Body of pancreas (tissue), 4 donors: ENCODE data around the gene PLLP. TPM values are rescaled to one million over a fixed set of nuclear protein-coding genes. Genes with fewer than 3 reads are reported as not detected.

ENCODE experiments used
- ATAC-seq: fragments of 150-250 bp; one replicate; pipeline ENCODE4 v1.9.1; 2016
- DNase-seq, 4 donors: peaks; one replicate each; pipeline ENCODE4 v3.0.0-alpha.2; 2019
- H3K27ac ChIP-seq, 4 donors: fragments of 200-600 bp; sonication (generic); 1 replicate in 3 of 4; 2 replicates in 1 of 4; pipeline versions ENCODE4 v1.5.1 to v1.6.1; 2016 to 2019; ENCODE audit warnings: mild to moderate bottlenecking in 1 of 4, mixed read lengths in 1 of 4, moderate library complexity in 1 of 4
- H3K27me3 ChIP-seq, 2 donors: fragments of 200-600 bp; sonication (generic); one replicate each; pipeline ENCODE4 v1.6.0; 2016; ENCODE audit warnings: mild to moderate bottlenecking in 1 of 2
- H3K36me3 ChIP-seq, 2 donors: fragments of 200-600 bp; sonication (generic); replicated peaks in 1 of 2; 2 replicates each; pipeline ENCODE4 v1.5.1; 2016; ENCODE audit warnings: low read depth in 2 of 2; ENCODE audit not compliant: insufficient read depth in 1 of 2
- H3K4me1 ChIP-seq: fragments of 200-600 bp; sonication (generic); one replicate; pipeline ENCODE4 v1.6.0; 2016
- H3K4me3 ChIP-seq, 2 donors: fragments of 200-600 bp; sonication (generic); 1 replicate in 1 of 2; 2 replicates in 1 of 2; pipeline ENCODE4 v1.5.1; 2016 to 2019
- H3K9me3 ChIP-seq, 3 donors: fragments of 200-600 bp; sonication (generic); 1 replicate in 2 of 3; 2 replicates in 1 of 3; pipeline ENCODE4 v1.5.1; 2016
- POLR2A ChIP-seq, 3 donors: fragments of 450-650 bp; IDR thresholded peaks; one replicate each; pipeline ENCODE4 v1.6.1; 2016; ENCODE audit warnings: antibody characterized with exemption in 3 of 3, mild to moderate bottlenecking in 2 of 3
- WGBS, 2 donors: methylation state at CpG; one replicate each; pipeline ENCODE4 v1.1.5; 2017; 5-methylcytosine and 5-hydroxymethylcytosine counted together
- intact Hi-C: fragments of 100-400 bp; cut with DNase I; formaldehyde crosslinking; loops from one replicate; pipeline ENCODE4 v1.15.1; 2023
- total RNA-seq, 2 donors: library from RNA; depleted of rRNA; stranded (reverse); fragments of >200 nt; gene quantifications; one replicate each; pipeline ENCODE4 v1.1.0, GENCODE V29; 2016
- TF ChIP-seq, protein P1 (sequence below), 7 experiments: fragments of 450-650 bp in 4 of 7; fragments of 200-600 bp in 3 of 7; sonication (generic) in 3 of 7; IDR thresholded peaks; one replicate each; pipeline ENCODE4 v1.5.1; 2016 to 2019; ENCODE audit warnings: antibody characterized with exemption in 7 of 7

PLLP gene
- total RNA-seq, 2 donors from 2014 or later: 32.9 to 43.2 TPM

DNA sequence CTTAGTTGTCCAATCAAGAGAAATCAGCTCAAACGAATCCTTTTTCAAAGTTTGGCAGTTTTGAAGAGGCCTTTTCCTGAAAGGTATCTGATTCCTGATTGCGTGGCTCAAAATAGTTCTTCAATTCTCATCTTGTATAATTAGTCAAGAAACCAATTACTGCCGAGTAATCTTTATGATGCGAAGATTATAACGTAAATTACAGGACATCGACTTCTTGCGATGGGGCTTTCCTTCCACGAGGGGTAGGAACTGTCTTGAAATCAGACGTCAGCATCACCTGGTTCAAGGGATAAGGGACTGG lies 40.1 kb downstream of the PLLP start:
- DNase-seq: no peak
- intact Hi-C loops: no loop called here
- TF ChIP-seq, protein P1, sequence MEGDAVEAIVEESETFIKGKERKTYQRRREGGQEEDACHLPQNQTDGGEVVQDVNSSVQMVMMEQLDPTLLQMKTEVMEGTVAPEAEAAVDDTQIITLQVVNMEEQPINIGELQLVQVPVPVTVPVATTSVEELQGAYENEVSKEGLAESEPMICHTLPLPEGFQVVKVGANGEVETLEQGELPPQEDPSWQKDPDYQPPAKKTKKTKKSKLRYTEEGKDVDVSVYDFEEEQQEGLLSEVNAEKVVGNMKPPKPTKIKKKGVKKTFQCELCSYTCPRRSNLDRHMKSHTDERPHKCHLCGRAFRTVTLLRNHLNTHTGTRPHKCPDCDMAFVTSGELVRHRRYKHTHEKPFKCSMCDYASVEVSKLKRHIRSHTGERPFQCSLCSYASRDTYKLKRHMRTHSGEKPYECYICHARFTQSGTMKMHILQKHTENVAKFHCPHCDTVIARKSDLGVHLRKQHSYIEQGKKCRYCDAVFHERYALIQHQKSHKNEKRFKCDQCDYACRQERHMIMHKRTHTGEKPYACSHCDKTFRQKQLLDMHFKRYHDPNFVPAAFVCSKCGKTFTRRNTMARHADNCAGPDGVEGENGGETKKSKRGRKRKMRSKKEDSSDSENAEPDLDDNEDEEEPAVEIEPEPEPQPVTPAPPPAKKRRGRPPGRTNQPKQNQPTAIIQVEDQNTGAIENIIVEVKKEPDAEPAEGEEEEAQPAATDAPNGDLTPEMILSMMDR (IDR thresholded peaks at IDR 0.05): no peak
- TF ChIP-seq POLR2A (IDR thresholded peaks at IDR 0.05): no peak
- ATAC-seq: no peak
- no peak overlapping the region for H3K4me3 ChIP-seq
- peaks cover 0 to 13% of the 10 kb centered on the region in 2 donors for H3K36me3 ChIP-seq
- WGBS, 2 donors: 4 to 7% methylated on average over 9 of the region's 9 CpGs
- H3K4me1 ChIP-seq: peaks cover 18% of the 10 kb centered on the region
- H3K27me3 ChIP-seq: no peaks in the 10 kb centered on the region
- no peaks in the 10 kb centered on the region for H3K9me3 ChIP-seq
- H3K27ac ChIP-seq: peak overlapping the region; percentile 81 to 96 (median 94)

DNA sequence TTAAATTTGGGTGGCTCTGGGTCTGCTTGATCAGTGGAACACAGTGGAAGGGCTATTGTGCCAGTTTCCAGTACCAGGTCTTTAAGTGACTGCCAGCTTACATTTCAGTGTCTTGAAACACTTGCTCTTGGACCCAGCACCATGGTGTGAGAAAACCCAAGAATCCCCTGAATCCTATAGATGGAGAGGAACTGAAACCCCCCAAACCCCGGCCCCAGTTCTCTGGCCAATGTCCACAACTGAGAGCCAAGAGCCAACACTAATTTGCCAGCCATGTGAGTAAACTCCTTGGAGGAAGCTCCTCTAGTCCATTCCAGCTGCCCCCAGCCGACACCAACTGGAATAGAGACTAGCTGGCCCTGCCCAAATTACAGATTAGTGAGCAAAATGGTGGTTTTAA lies 41.8 kb downstream of the PLLP start:
- no peak overlapping the region for H3K4me3 ChIP-seq
- H3K9me3 ChIP-seq: no peaks in the 10 kb centered on the region
- no peak for DNase-seq
- H3K27ac ChIP-seq: no peak overlapping the region
- peaks cover 18% of the 10 kb centered on the region for H3K4me1 ChIP-seq
- intact Hi-C loops: no loop called here
- WGBS, 2 donors: 83 to 92% methylated on average over 2 of the region's 2 CpGs
- H3K27me3 ChIP-seq: no peaks in the 10 kb centered on the region
- no peak for ATAC-seq
- peaks cover 0 to 9% of the 10 kb centered on the region in 2 donors for H3K36me3 ChIP-seq
- TF ChIP-seq, protein P1 (IDR thresholded peaks at IDR 0.05): no peak
- TF ChIP-seq POLR2A (IDR thresholded peaks at IDR 0.05): no peak

DNA sequence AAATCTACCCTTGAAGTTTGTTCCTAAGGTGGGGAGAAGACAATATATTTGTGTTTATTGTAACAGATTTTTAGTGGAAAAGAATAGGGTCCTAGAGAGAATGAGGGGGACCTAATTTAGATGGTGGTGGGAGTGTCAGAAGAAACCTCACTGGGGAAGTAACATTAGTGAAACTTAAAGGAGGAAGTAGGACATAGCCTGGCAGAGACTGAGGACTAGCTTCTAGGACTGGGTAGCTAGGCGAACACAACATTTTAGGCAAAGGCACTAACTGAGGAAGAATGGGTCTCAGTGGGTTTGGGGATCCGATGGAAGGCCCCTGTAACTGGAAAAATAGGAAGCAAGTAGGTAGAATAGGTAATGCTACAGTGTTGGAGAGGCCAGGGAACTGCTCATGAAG lies 43.6 kb downstream of the PLLP start:
- Histone ChIP-seq H3K27me3 (no peaks in the 10 kb centered on the region), H3K4me3 (no peak overlapping the region), H3K27ac (no peak overlapping the region), H3K9me3 (no peaks in the 10 kb centered on the region), H3K36me3 (peaks cover 0 to 6% of the 10 kb centered on the region in 2 donors), H3K4me1 (peaks cover 8% of the 10 kb centered on the region)
- TF ChIP-seq, protein P1 (IDR thresholded peaks at IDR 0.05): no peak
- TF ChIP-seq POLR2A (IDR thresholded peaks at IDR 0.05): no peak
- intact Hi-C loops: no loop called here
- ATAC-seq (no peak), DNase-seq (no peak)
- WGBS, 2 donors: 81 to 95% methylated on average over 2 of the region's 2 CpGs

DNA sequence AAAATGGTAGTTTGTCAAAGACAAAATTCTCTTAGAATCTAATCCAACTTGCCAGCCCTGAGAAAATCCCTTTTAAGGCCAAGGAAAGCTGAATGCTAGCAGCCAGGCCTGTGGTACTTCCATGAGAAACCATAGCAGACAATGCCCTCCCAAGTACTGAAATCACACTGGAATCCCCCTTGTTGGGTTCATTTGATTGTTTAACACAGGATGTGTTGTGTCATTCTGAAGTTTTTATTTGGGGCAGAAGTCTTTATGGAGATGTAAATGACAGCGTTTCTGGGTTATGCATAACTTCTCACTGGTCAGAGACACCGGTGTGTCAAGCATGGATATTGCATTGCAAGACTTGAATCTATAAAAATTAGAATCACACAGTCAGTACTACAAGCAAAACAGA lies 45.4 kb downstream of the PLLP start:
- Histone ChIP-seq H3K4me3 (no peak overlapping the region), H3K9me3 (no peaks in the 10 kb centered on the region), H3K27ac (no peak overlapping the region), H3K4me1 (peaks cover 13% of the 10 kb centered on the region), H3K27me3 (no peaks in the 10 kb centered on the region), H3K36me3 (peaks cover 0 to 6% of the 10 kb centered on the region in 2 donors)
- TF ChIP-seq, protein P1 (IDR thresholded peaks at IDR 0.05): no peak
- TF ChIP-seq POLR2A (IDR thresholded peaks at IDR 0.05): no peak
- ATAC-seq: no peak
- 85 to 87% methylated on average over 2 of the region's 2 CpGs for WGBS, 2 donors
- intact Hi-C loops: no loop called here
- DNase-seq: no peak

DNA sequence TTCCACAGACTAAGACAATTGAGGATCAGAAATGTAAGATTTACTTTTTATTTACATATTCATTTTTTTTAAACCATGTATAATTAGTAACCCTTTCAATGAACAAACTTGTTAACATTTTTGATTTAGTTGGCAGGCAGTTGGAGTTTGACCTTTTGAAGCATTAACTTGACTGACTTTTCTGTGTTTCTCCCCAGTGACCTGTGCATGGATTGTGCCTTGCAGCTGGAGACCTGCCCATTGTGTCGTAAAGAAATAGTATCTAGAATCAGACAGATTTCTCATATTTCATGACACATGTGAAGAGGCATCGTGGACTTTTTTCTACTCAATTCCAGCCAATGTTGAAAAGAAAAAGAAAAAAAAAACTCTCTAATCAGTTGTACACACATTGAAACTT lies 45.8 kb downstream of the PLLP start:
- WGBS, 2 donors: 45 to 59% methylated on average over 2 of the region's 2 CpGs
- peaks cover 12% of the 10 kb centered on the region for H3K4me1 ChIP-seq
- H3K9me3 ChIP-seq: no peaks in the 10 kb centered on the region
- DNase-seq (no peak), ATAC-seq (no peak)
- intact Hi-C loops: no loop called here
- peaks cover 0 to 6% of the 10 kb centered on the region in 2 donors for H3K36me3 ChIP-seq
- H3K27me3 ChIP-seq: no peaks in the 10 kb centered on the region
- no peak overlapping the region for H3K27ac ChIP-seq
- TF ChIP-seq, protein P1 (IDR thresholded peaks at IDR 0.05): no peak
- no peak for TF ChIP-seq POLR2A (IDR thresholded peaks at IDR 0.05)
- H3K4me3 ChIP-seq: no peak overlapping the region
